ENCODE measurements around the gene SLC22A23.
A peak's percentile ranks its signal among the peaks of the same experiment; 100 is the strongest.

DNA sequence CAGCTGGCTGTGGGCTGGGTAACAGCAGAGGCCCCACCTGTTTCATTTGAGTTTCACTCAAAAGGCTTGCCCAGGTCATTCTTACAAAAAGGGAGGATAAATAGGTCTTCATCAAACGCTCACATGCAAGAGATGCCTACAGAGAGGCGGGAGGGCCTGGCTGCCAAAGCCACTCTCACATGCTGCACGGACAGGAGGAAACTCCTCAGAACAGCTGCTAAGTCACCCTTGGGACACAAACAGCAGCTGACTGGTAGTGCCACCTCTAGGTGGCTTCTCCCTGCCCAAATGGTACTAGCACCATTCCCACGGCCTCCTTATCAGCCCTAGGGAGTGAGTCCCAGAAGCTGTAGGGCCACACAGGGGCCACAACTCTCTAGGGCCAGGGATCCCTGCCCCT, 23.8 kb downstream of the SLC22A23 start:
- TF ChIP-seq, protein P1, sequence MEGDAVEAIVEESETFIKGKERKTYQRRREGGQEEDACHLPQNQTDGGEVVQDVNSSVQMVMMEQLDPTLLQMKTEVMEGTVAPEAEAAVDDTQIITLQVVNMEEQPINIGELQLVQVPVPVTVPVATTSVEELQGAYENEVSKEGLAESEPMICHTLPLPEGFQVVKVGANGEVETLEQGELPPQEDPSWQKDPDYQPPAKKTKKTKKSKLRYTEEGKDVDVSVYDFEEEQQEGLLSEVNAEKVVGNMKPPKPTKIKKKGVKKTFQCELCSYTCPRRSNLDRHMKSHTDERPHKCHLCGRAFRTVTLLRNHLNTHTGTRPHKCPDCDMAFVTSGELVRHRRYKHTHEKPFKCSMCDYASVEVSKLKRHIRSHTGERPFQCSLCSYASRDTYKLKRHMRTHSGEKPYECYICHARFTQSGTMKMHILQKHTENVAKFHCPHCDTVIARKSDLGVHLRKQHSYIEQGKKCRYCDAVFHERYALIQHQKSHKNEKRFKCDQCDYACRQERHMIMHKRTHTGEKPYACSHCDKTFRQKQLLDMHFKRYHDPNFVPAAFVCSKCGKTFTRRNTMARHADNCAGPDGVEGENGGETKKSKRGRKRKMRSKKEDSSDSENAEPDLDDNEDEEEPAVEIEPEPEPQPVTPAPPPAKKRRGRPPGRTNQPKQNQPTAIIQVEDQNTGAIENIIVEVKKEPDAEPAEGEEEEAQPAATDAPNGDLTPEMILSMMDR (optimal IDR thresholded peaks at IDR 0.05 in 1 of 3, IDR thresholded peaks at IDR 0.05 in 1 of 3, conservative IDR thresholded peaks at IDR 0.05 in 1 of 3; ENCODE audit: extremely low read depth in 1 of 3, insufficient read depth in 2 of 3, low read length in 3 of 3), result peak in 2 of 3 experiments; percentile 9 to 39
- TF ChIP-seq EZH2 (IDR thresholded peaks at IDR 0.05; ENCODE audit: low read length), result no peak

Measured in keratinocyte (primary cell).